Femur (tissue), 1 donor: ENCODE results near the gene SAG.

Experiments
- DNase-seq: peaks from one replicate; pipeline ENCODE4 v3.0.0-alpha.2; 2017

SAG gene

GRCh38 chr2:233289648-233290047 is 18.0 kb upstream of the SAG start:
- no peak for DNase-seq

GRCh38 chr2:233290051-233290845 is 17.4 kb upstream of the SAG start:
- DNase-seq = no peak

- no peak for DNase-seq
Measured at GRCh38 chr2:233295891-233296290, 11.7 kb upstream of the SAG start.

GRCh38 chr2:233297076-233297475 is 10.5 kb upstream of the SAG start:
- no peak for DNase-seq

GRCh38 chr2:233300401-233300800 is 7.2 kb upstream of the SAG start:
- no peak for DNase-seq

- DNase-seq = no peak
Measured at GRCh38 chr2:233301248-233301647, 6.4 kb upstream of the SAG start.

GRCh38 chr2:233301811-233302210 is 5.8 kb upstream of the SAG start:
- DNase-seq = no peak

GRCh38 chr2:233303252-233303651 is 4.4 kb upstream of the SAG start:
- no peak for DNase-seq

- DNase-seq = no peak
Measured at GRCh38 chr2:233311241-233311926, 3.8 kb downstream of the SAG start.

GRCh38 chr2:233312874-233313273 is 5.3 kb downstream of the SAG start:
- DNase-seq = no peak

GRCh38 chr2:233314180-233314925 is 6.7 kb downstream of the SAG start:
- DNase-seq = no peak

GRCh38 chr2:233317196-233317943 is 9.8 kb downstream of the SAG start:
- no peak for DNase-seq

GRCh38 chr2:233319256-233319655 is 11.6 kb downstream of the SAG start:
- DNase-seq = no peak

GRCh38 chr2:233320470-233320869 is 12.9 kb downstream of the SAG start:
- no peak for DNase-seq

GRCh38 chr2:233321166-233321565 is 13.6 kb downstream of the SAG start:
- no peak for DNase-seq

GRCh38 chr2:233323851-233324250 is 16.2 kb downstream of the SAG start:
- no peak for DNase-seq

GRCh38 chr2:233325256-233325655 is 17.6 kb downstream of the SAG start:
- DNase-seq = no peak

- no peak for DNase-seq
Measured at GRCh38 chr2:233325814-233326213, 18.2 kb downstream of the SAG start.

GRCh38 chr2:233326500-233326899 is 18.9 kb downstream of the SAG start:
- no peak for DNase-seq

GRCh38 chr2:233328922-233329321 is 21.3 kb downstream of the SAG start:
- no peak for DNase-seq

- DNase-seq = no peak
Measured at GRCh38 chr2:233329489-233330135, 22.0 kb downstream of the SAG start.

GRCh38 chr2:233331536-233331935 is 23.9 kb downstream of the SAG start:
- peak; percentile 81 for DNase-seq
